AML-193 (cell line): ENCODE measurements around the gene FRMD4A.

ENCODE experiments used
- DNase-seq, 2 experiments: peaks; one replicate each; lab custom pipeline; 2025; lab: John Stamatoyannopoulos, UW

FRMD4A gene

DNA sequence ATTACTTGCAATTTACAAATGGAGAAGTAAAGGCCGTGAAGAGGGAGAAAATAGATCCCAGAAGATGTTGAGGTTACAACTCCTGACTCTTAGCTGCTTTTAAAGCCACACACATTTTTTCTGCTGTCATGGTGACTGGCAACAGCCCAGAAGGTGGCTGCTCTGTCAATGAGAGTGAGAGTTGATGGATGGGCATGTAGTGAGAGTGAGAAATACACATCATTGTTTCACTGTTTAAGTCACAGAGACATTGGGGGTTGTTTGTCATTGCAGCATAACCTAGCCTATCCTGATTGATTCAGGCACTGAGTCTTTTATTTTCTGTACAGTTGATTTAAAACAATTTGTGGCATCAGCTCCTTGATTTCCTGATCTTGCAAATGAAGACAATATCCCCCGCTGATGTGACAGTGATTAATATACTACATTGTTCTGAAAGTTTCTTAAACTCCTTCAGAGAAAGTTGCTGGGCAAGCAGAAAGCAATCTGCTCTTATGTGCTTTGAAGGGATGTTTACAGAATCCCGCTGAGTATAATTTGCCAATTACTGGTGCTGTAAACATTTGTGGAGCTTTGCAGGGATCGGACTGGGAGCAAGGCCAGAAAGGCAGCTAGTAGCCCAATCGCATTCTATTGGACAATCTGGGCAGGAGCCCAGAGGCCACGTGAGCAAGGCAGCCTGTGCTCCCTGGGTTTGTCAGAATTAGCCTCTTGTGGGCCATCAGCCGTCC is 514.4 kb downstream of the FRMD4A start:
- no peak for DNase-seq

- DNase-seq = no peak
Observed at GRCh38 chr10:13815756-13816155, 515.0 kb downstream of the FRMD4A start.

- no peak for DNase-seq
Observed at GRCh38 chr10:13813550-13813949, 517.2 kb downstream of the FRMD4A start.

DNA sequence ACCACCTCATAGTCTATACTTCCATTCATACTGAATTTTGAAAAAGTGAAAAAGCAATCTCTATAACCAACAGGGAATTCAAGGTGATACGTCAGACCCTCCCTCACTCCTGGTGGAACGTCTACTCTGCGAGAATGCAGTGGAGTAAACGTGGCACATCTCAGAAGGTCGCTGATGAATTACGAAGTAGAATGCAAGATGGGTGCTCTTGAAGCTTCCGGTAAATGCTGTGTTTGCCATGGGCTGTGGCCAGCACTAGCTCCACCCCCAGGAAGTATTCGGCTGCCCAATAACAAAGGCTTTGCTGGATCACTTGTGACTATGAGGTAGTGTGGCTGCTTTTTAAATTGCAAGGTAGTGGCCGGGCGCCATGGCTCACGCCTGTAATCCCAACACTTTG is 517.9 kb downstream of the FRMD4A start:
- no peak for DNase-seq

- no peak for DNase-seq
Observed at GRCh38 chr10:13810568-13810967, 520.2 kb downstream of the FRMD4A start.

DNA sequence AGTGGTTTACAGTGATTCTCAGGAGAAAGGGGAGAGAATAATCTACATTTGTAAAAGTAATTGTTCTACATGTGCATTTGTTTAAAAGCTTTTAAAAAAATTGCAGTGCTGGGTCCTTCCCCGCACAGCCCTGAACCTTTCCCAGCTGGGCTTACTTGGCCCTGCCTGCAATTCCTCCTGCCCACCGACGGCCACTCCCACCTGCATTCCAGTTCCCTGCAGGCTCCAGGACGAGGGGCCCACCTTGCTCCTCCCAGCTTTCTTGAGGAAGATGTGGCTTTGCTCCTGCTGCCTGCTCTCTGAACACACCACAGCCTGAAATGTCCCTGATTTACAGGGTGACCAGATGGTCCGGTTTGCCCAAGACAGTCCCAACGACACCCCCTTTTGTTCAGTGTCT is 521.3 kb downstream of the FRMD4A start:
- no peak for DNase-seq

- no peak for DNase-seq
Observed at GRCh38 chr10:13808556-13809391, 522.0 kb downstream of the FRMD4A start.

DNA sequence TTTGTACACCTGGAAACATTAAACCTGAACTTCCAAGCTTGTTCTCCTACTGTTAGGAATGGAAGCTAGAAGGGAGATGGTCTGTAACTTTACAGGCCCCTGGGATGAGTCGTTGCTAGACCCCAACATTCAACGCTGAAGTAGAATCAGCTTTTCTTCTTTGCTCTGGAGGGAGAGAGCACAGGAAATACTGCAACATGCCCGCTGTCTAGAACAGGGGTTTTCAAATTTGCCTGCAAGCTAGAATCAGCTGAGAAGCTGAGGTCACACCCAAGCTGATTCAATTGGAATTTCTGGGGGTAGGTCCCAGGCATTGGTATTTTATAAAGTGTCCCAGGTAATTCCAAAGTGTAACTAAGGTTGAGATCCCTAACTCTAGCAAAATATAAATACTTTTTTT is 524.3 kb downstream of the FRMD4A start:
- no peak for DNase-seq

GRCh38 chr10:13803566-13804554 is 526.9 kb downstream of the FRMD4A start:
- no peak for DNase-seq

GRCh38 chr10:13801907-13802288 is 528.8 kb downstream of the FRMD4A start:
- DNase-seq = no peak

GRCh38 chr10:13801156-13801906 is 529.4 kb downstream of the FRMD4A start:
- no peak for DNase-seq

- DNase-seq = no peak
Observed at GRCh38 chr10:13797164-13797563, 533.6 kb downstream of the FRMD4A start.

- DNase-seq = no peak
Observed at GRCh38 chr10:13795653-13796555, 534.8 kb downstream of the FRMD4A start.

DNA sequence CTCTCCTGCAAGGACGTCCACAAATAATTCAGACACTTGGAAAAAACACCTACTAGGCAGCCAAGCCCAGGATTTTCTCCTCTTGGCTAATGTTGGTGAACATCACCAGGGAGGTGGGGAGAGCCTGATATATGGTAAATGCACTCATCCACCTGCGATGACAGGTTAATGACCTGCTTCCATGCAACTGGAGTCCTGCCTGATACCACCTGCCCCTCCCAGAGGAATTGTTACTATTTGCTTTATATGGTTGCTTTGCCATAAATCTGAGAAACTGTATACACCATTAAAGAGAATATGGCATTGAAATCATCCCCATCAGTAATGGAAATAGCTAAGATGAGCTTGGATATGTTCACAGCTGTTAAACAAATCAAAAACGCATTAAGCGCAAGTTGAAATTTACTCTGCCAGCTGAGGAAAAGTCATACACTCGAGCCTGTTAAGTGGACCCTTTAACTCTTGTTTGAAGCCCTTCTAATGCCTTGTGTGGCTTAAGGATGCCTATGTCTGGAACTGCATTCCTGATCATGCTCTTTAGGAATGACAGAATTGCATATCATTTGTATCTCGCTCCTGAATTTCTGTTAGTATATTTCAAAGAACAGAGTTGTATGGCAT is 535.6 kb downstream of the FRMD4A start:
- no peak for DNase-seq

- no peak for DNase-seq
Observed at GRCh38 chr10:13792006-13792405, 538.7 kb downstream of the FRMD4A start.

GRCh38 chr10:13791483-13791882 is 539.2 kb downstream of the FRMD4A start:
- no peak for DNase-seq

DNA sequence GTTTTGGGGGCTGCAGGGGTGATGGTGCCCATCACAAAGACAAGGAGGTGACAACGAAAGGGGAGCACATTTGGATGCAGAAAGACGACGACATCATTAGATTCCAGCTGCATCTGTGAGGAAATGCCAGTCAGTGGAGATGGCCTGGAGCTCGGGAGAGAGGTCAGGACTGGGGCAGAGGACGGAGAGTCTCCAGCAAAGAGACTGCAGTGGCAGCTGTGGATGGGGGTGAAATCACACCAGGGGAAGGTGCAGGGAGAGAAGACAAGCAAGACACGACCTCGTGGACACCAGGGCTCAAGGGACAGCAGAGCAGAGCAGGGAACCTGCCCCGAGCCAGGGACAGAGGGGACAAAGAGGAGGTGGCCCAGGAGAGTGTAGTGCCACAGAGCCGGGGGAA is 540.5 kb downstream of the FRMD4A start:
- DNase-seq = no peak

DNA sequence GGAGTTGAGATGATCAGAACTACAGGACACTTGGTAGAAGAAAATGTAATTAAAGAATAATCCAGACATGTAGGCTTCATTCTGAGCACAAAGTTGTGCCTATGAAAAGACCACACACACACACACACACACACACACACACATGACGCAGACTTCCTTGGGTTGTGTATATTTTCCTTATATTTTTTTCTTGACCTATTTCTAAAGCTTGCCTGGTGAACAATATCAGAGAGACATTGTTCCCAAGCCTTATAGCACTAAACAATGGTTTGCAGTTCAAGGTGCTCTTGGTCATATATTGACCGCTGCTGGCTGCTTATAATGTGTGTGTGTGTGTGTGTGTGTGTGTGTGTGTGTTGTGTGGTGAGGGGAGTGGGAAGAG is 541.3 kb downstream of the FRMD4A start:
- no peak for DNase-seq

DNA sequence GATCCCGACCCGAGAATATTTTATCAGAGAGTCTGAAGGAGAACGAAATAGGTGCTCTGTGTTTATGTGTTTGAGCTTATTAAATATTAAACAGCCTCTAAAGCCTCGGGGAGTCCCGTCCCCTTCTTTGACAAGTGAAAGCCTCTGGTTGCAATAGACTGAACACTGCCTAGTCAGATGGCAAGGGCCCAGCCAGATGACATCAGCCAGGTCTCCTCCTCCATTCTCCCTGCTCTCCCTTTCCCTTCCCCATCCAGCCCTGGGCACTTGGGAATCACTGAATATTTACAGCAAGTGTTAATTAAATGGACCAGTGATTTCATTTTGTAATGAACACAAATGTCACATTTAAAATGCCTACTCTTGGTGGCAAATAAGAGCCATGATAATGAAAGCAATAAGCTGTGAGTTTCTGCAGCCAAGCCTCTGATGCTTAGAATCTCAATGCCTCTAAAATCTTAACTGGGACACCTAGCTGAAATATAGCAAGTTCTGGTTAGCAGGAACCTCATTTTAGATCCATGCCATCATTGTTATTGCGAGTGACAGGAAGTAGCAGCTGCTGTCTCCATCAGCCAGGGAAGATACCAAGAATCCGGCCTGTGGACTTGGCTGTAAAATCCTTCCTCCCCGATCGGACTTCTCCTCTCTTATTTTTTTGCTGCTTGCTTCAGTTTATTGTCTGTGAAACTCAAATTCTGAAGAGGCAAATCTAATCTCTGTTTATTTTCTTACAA is 541.8 kb downstream of the FRMD4A start:
- no peak for DNase-seq

DNA sequence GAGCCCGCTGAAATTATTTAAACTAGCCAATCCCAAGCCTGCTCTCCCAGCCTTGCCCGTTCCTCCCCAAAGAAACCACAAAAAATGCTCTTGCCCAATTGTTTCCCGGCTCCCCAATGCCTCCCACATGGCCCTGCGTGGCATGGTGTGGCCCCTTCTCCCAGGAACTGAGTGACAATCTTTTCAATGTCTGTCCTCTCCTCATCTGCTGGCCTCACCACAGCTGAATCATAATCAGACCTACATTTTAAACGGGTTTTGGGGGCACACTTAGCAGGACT is 542.5 kb downstream of the FRMD4A start:
- DNase-seq = no peak
